Measurements from ENCODE around the gene MN1. TPM values are rescaled to one million over a fixed set of nuclear protein-coding genes. Genes with fewer than 3 reads are reported as not detected.

The MN1 gene
- total and polyA plus RNA-seq, 12 donors = 0.64 to 2.7 (median 1.1) TPM

DNA sequence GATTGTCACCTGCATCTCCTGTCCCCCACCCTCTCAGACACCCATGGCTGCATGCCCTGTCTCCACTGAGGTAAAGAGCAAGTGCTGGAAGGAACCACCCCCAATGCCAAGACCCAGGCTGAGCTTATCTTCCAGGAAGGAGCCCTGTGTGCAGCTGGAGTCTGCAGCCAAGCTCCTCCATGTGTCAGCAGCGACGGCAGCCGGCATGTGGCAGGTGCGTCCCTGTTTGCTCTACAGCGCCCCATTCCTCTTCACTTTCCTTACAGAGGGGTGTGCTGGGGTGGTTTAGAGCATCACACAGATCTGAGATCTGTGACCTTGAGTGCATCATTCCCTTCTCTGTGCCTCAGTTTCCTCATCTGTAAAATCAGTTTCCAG, 7.7 kb upstream of the MN1 start:
- Histone ChIP-seq H3K9me3 (replicated peaks in 1 of 3) (no peaks in the 10 kb centered on the region), H3K36me3 (replicated peaks in 1 of 2) (no peaks in the 10 kb centered on the region), H3K4me1 (replicated peaks in 1 of 2) (no peaks in the 10 kb centered on the region), H3K4me3 (no peak overlapping the region), H3K27me3 (no peaks in the 10 kb centered on the region), H3K27ac (no peak overlapping the region)
- peak in 1 of 7 donors; percentile 13 for DNase-seq
- TF ChIP-seq CTCF (IDR thresholded peaks at IDR 0.05) = no peak
- no peak for TF ChIP-seq POLR2A (IDR thresholded peaks at IDR 0.05)
- 57 to 80% (median 59%) methylated on average over 1 to 5 of the region's 5 CpGs for whole genome bisulfite sequencing, 4 donors
- intact Hi-C loops (cut with DNase I) = no loop called here

GRCh38 chr22:27808451-27809225, 7.1 kb upstream of the MN1 start:
- no peaks in the 10 kb centered on the region for H3K9me3 ChIP-seq (replicated peaks in 1 of 3)
- DNase-seq = no peak
- 75 to 86% (median 84%) methylated on average over 18 of the region's 18 CpGs for WGBS, 4 donors
- no peak for TF ChIP-seq CTCF (IDR thresholded peaks at IDR 0.05)
- no peak for TF ChIP-seq POLR2A (IDR thresholded peaks at IDR 0.05)
- intact Hi-C loops (cut with DNase I) = no loop called here
- no peaks in the 10 kb centered on the region for H3K4me1 ChIP-seq (replicated peaks in 1 of 2)
- no peak overlapping the region for H3K4me3 ChIP-seq
- no peaks in the 10 kb centered on the region for H3K27me3 ChIP-seq
- H3K36me3 ChIP-seq (replicated peaks in 1 of 2) = no peaks in the 10 kb centered on the region
- H3K27ac ChIP-seq = no peak overlapping the region

GRCh38 chr22:27805841-27806240, 4.3 kb upstream of the MN1 start:
- 82 to 91% (median 90%) methylated on average over 5 to 7 of the region's 7 CpGs for WGBS, 4 donors
- Histone ChIP-seq H3K27ac (no peak overlapping the region), H3K4me1 (replicated peaks in 1 of 2) (peaks cover 0 to 10% of the 10 kb centered on the region in 2 donors), H3K36me3 (replicated peaks in 1 of 2) (no peaks in the 10 kb centered on the region), H3K4me3 (no peak overlapping the region), H3K27me3 (peaks cover 1% of the 10 kb centered on the region), H3K9me3 (replicated peaks in 1 of 3) (no peaks in the 10 kb centered on the region)
- no peak for DNase-seq
- TF ChIP-seq POLR2A (IDR thresholded peaks at IDR 0.05) (no peak), CTCF (IDR thresholded peaks at IDR 0.05) (no peak)
- intact Hi-C loops (cut with DNase I) = no loop called here

- Histone ChIP-seq H3K9me3 (replicated peaks in 1 of 3) (no peaks in the 10 kb centered on the region), H3K27me3 (peaks cover 13% of the 10 kb centered on the region), H3K4me3 (no peak overlapping the region), H3K4me1 (replicated peaks in 1 of 2) (peaks cover 0 to 21% of the 10 kb centered on the region in 2 donors), H3K36me3 (replicated peaks in 1 of 2) (no peaks in the 10 kb centered on the region), H3K27ac (no peak overlapping the region)
- TF ChIP-seq POLR2A (IDR thresholded peaks at IDR 0.05) = no peak
- peak; percentile 35 to 73 (median 68) for TF ChIP-seq CTCF (IDR thresholded peaks at IDR 0.05)
- DNase-seq = peak; percentile 64 to 79 (median 75)
- intact Hi-C loops (cut with DNase I) = loop anchor here (5.0 kb wide), 2 partner anchors 397 to 1047 kb away; no protein-coding TSS in a partner anchor
- WGBS, 4 donors = 23 to 57% (median 29%) methylated on average over 9 to 31 of the region's 31 CpGs
Measured at GRCh38 chr22:27804470-27805297, 3.1 kb upstream of the MN1 start.

All from adrenal gland (tissue), 12 donors.